Psoas muscle (tissue), 8 donors: Measurements from ENCODE around the gene MOSPD3. TPM values are rescaled to one million over a fixed set of nuclear protein-coding genes. Genes with fewer than 3 reads are reported as not detected.

Source experiments
- ATAC-seq, 4 donors: fragments of 200-7000 bp; cut with Tn5 transposase; one replicate each; pipeline ENCODE4 v1.9.1; 2020; ENCODE audit warnings: moderate library complexity in 3 of 4, mild to moderate bottlenecking in 2 of 4
- DNase-seq, 2 donors: peaks; one replicate each; pipeline ENCODE4 v3.0.0-alpha.2; 2020
- H3K27ac ChIP-seq: fragments of 200-600 bp; one replicate; pipeline ENCODE4 v1.8.0; 2022
- H3K27me3 ChIP-seq, 3 donors: fragments of 200-600 bp in 1 of 3; one replicate each; pipeline versions ENCODE4 v1.6.1 to v1.8.0; 2013 to 2022; ENCODE audit warnings: low read length in 2 of 3, mild to moderate bottlenecking in 2 of 3, moderate library complexity in 1 of 3; ENCODE audit not compliant: insufficient read depth in 3 of 3
- H3K36me3 ChIP-seq, 2 donors: fragments of 200-600 bp in 1 of 2; one replicate each; pipeline versions ENCODE4 v1.6.1 to v1.8.0; 2013 to 2022; ENCODE audit warnings: low read depth in 1 of 2, mild to moderate bottlenecking in 1 of 2, moderate library complexity in 1 of 2; ENCODE audit not compliant: insufficient read depth in 1 of 2
- H3K4me1 ChIP-seq: fragments of 200-600 bp; one replicate; pipeline ENCODE4 v1.8.0; 2022
- H3K4me3 ChIP-seq: fragments of 200-600 bp; one replicate; pipeline ENCODE4 v1.8.0; 2022; ENCODE audit warnings: mild to moderate bottlenecking
- H3K9me3 ChIP-seq: fragments of 200-600 bp; one replicate; pipeline ENCODE4 v1.8.0; 2022
- CTCF ChIP-seq: fragments of 200-600 bp; IDR thresholded peaks from one replicate; pipeline ENCODE4 v1.8.0; 2022; ENCODE audit warnings: antibody characterized with exemption
- WGBS, 3 donors: extraction: QIAGEN DNeasy Blood & Tissue Kit; methylation state at CpG; one replicate each; pipeline versions ENCODE4 v1.1.6 to v1.1.7; 2013; 5-methylcytosine and 5-hydroxymethylcytosine counted together
- intact Hi-C, 2 donors: fragments of 100-400 bp; cut with DNase I; formaldehyde crosslinking; loops; one replicate each; pipeline versions ENCODE4 v1.11.0 to v1.14.2; 2022
- polyA plus RNA-seq, 3 donors: library from polyadenylated mRNA; stranded (reverse); fragments of 200-250 nt; gene quantifications; one replicate each; pipeline ENCODE4 v1.2.3, GENCODE V29; 2013
- total RNA-seq, 4 donors: library from RNA; stranded (reverse); fragmentation: NEBNext Ultra II Directional in 2 of 4; extraction: Animal tissue kit (Norgen Biotek cat#: 25700) in 2 of 4; gene quantifications; one replicate each; pipeline versions ENCODE4 v1.2.1 to v1.2.4, GENCODE V29; 2021 to 2023
- donor health status: healthy with polysubstance abuse.
- donor health status: DM: no; HTN: no; CAD: no; lungs with moderate emphysema.
- donor health status: Bipolar disorder and iron deficiency.
- donor health status: healthy.
- donor health status: DM: yes; HTN: yes; CAD: no.
- donor health status: DM: no; HTN: no; CAD: no.
- donor health status: DM: no; HTN: no; CAD: no.
- donor health status: DM: yes; HTN: yes; CAD: no.

Gene MOSPD3
- total and polyA plus RNA-seq, 7 donors = 6.2 to 11.3 (median 7.0) TPM

- no peaks in the 10 kb centered on the region for H3K27me3 ChIP-seq
- peaks cover 0 to 4% of the 10 kb centered on the region in 2 donors for H3K36me3 ChIP-seq
- 90 to 95% (median 94%) methylated on average over 6 of the region's 6 CpGs for WGBS, 3 donors
- H3K9me3 ChIP-seq = no peaks in the 10 kb centered on the region
- TF ChIP-seq CTCF = no peak
- DNase-seq (no peak), ATAC-seq (no peak)
- no peaks in the 10 kb centered on the region for H3K4me1 ChIP-seq
- intact Hi-C loops = no loop called here
- no peak overlapping the region for H3K27ac ChIP-seq
- H3K4me3 ChIP-seq = no peak overlapping the region
Observed at GRCh38 chr7:100620239-100620638, 7.9 kb downstream of the MOSPD3 start.

GRCh38 chr7:100620804-100621203, 8.5 kb downstream of the MOSPD3 start:
- intact Hi-C loops = no loop called here
- no peak for TF ChIP-seq CTCF
- H3K36me3 ChIP-seq = no peaks in the 10 kb centered on the region
- WGBS, 3 donors = 93 to 96% (median 95%) methylated on average over 23 of the region's 23 CpGs
- H3K4me3 ChIP-seq = no peak overlapping the region
- no peak overlapping the region for H3K27ac ChIP-seq
- ATAC-seq = no peak
- no peaks in the 10 kb centered on the region for H3K27me3 ChIP-seq
- H3K4me1 ChIP-seq = no peaks in the 10 kb centered on the region
- no peaks in the 10 kb centered on the region for H3K9me3 ChIP-seq
- no peak for DNase-seq

- Histone ChIP-seq H3K4me3 (no peak overlapping the region), H3K27ac (no peak overlapping the region), H3K9me3 (no peaks in the 10 kb centered on the region), H3K36me3 (no peaks in the 10 kb centered on the region), H3K4me1 (peaks cover 3% of the 10 kb centered on the region), H3K27me3 (no peaks in the 10 kb centered on the region)
- no peak for DNase-seq
- intact Hi-C loops = no loop called here
- no peak for ATAC-seq
- 73 to 74% (median 74%) methylated on average over 8 of the region's 8 CpGs for WGBS, 3 donors
- TF ChIP-seq CTCF = no peak
Observed at GRCh38 chr7:100621554-100621953, 9.2 kb downstream of the MOSPD3 start.

- no peaks in the 10 kb centered on the region for H3K9me3 ChIP-seq
- no peaks in the 10 kb centered on the region for H3K36me3 ChIP-seq
- ATAC-seq (no peak), DNase-seq (no peak)
- intact Hi-C loops = no loop called here
- no peak overlapping the region for H3K27ac ChIP-seq
- peaks cover 8% of the 10 kb centered on the region for H3K4me1 ChIP-seq
- no peak overlapping the region for H3K4me3 ChIP-seq
- WGBS, 3 donors = 81 to 88% (median 82%) methylated on average over 15 of the region's 15 CpGs
- TF ChIP-seq CTCF = no peak
- H3K27me3 ChIP-seq = peaks cover 0 to 9% (median 0%) of the 10 kb centered on the region in 3 donors
Observed at GRCh38 chr7:100623951-100624824, 11.8 kb downstream of the MOSPD3 start.
